OCI-LY7 (cell line): ENCODE results near the gene TCP11.

Experiments
- CTCF ChIP-seq: fragments of 200-600 bp; sonication (generic); conservative IDR thresholded peaks from 2 replicates; pipeline ENCODE4 v1.5.1; 2014; ENCODE audit warnings: mild to moderate bottlenecking, antibody characterized with exemption, low read length, moderate library complexity, mixed read lengths
- EZH2phosphoT487 ChIP-seq: fragments of 200-600 bp; sonication (generic); IDR thresholded peaks from 2 replicates; pipeline ENCODE4 v1.6.1; 2018; ENCODE audit warnings: low read depth, borderline replicate concordance, mild to moderate bottlenecking, mixed run types, antibody characterized with exemption, low read length, moderate library complexity, mixed read lengths

- TF ChIP-seq CTCF, result no peak
- no peak for TF ChIP-seq EZH2phosphoT487
Observed at GRCh38 chr6:35147486-35147885, 6.3 kb upstream of the TCP11 start.
